Measurements from ENCODE around the gene HRH3. TPM values are rescaled to one million over a fixed set of nuclear protein-coding genes. Genes with fewer than 3 reads are reported as not detected.

HRH3 gene
- total RNA-seq, 1 experiment from 2014 or later, result not detected

DNA sequence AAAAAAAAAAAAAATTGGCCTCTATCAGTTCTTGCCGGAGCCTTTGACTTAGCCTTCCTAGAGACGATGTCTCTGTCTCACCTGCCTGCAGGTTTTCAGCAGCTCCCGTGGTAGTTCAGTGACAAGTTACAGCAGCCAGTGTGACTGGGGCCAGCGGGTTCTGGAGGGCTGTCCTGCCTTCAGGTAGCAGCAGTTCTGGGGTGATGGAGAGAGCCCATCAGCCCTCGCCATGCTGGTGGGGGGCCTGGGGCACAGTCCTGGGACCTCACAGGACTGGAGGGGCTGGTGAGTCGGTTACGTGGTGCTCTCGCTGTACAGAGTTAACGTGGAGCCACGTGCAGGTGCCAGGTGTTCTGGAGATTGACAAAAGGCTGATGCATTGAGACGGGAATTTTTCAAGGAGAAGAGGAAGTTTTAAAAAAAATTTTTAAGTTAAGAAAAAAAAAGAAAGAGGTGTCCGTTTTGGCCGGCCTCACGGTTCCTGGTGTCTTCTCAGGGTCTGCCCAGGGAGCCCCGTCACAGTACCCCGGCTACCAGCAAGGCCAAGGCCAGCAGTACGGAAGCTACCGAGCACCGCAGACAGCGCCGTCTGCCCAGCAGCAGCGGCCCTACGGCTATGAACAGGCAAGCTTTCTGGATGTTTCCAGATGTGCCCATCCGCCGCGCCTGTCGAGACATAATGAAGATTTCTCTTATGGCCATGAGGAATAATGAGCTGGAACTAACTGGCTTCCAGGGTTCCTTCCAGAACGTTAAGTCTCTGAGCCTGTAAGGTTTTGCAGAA is 45.9 kb downstream of the HRH3 start:
- H3K4me1 ChIP-seq (replicated peaks; ENCODE audit: insufficient read depth), result no peaks in the 10 kb centered on the region
- no peaks in the 10 kb centered on the region for H4K20me1 ChIP-seq (ENCODE audit: insufficient read depth)
- intact Hi-C loops (cut with micrococcal nuclease; ENCODE audit: unreplicated experiment), result no loop called here
- H3K4me2 ChIP-seq, result no peak overlapping the region
- H3K9me3 ChIP-seq (ENCODE audit: insufficient read depth, low read depth), result no peaks in the 10 kb centered on the region
- no peak overlapping the region for H3K4me3 ChIP-seq
- BruUV-seq (replicated peaks), result no TSS peak
- H3K36me3 ChIP-seq (ENCODE audit: low read depth), result no peaks in the 10 kb centered on the region
- TF ChIP-seq EZH2 (IDR thresholded peaks at IDR 0.05; ENCODE audit: low read depth), result no peak
- TF ChIP-seq, protein P1, sequence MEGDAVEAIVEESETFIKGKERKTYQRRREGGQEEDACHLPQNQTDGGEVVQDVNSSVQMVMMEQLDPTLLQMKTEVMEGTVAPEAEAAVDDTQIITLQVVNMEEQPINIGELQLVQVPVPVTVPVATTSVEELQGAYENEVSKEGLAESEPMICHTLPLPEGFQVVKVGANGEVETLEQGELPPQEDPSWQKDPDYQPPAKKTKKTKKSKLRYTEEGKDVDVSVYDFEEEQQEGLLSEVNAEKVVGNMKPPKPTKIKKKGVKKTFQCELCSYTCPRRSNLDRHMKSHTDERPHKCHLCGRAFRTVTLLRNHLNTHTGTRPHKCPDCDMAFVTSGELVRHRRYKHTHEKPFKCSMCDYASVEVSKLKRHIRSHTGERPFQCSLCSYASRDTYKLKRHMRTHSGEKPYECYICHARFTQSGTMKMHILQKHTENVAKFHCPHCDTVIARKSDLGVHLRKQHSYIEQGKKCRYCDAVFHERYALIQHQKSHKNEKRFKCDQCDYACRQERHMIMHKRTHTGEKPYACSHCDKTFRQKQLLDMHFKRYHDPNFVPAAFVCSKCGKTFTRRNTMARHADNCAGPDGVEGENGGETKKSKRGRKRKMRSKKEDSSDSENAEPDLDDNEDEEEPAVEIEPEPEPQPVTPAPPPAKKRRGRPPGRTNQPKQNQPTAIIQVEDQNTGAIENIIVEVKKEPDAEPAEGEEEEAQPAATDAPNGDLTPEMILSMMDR (conservative IDR thresholded peaks at IDR 0.05), result no peak
- no peak for DNase-seq
- H3F3A ChIP-seq (ENCODE audit: insufficient read depth, low read depth), result no peaks in the 10 kb centered on the region
- ChIA-PET CTCF (no interaction called here), POLR2A (ENCODE audit: unreplicated experiment) (no interaction called here)
- H2AFZ ChIP-seq, result no peak overlapping the region
- H3K79me2 ChIP-seq (ENCODE audit: low read depth), result no peaks in the 10 kb centered on the region
- H3K9me2 ChIP-seq (ENCODE audit: insufficient read depth), result no peaks in the 10 kb centered on the region
- no peaks in the 10 kb centered on the region for H3K27me3 ChIP-seq (ENCODE audit: insufficient read depth, low read depth)
- H3K27ac ChIP-seq, result no peak overlapping the region

DNA sequence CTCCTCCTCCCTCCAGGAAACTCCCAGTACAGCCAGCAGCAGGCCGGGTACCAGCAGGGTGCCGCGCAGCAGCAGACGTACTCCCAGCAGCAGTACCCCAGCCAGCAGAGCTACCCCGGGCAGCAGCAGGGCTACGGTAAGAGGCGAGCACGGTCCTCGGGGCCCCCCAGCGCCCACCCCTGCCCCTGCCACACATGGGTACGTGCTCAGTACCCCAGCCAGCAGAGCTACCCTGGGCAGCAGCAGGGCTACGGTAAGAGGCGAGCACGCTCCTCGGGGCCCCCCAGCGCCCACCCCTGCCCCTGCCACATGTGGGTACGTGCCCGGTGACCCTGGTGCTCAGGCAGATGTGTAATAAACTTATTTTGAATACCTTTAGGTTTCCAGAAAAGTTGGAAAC is 47.4 kb downstream of the HRH3 start:
- Histone ChIP-seq H3K27ac (no peak overlapping the region), H4K20me1 (ENCODE audit: insufficient read depth) (no peaks in the 10 kb centered on the region), H3K4me3 (no peak overlapping the region), H3K36me3 (ENCODE audit: low read depth) (no peaks in the 10 kb centered on the region), H3K9me3 (ENCODE audit: insufficient read depth, low read depth) (no peaks in the 10 kb centered on the region), H3K9me2 (ENCODE audit: insufficient read depth) (no peaks in the 10 kb centered on the region), H3K79me2 (ENCODE audit: low read depth) (no peaks in the 10 kb centered on the region), H2AFZ (no peak overlapping the region), H3K4me2 (no peak overlapping the region), H3K27me3 (ENCODE audit: insufficient read depth, low read depth) (no peaks in the 10 kb centered on the region), H3F3A (ENCODE audit: insufficient read depth, low read depth) (no peaks in the 10 kb centered on the region), H3K4me1 (replicated peaks; ENCODE audit: insufficient read depth) (no peaks in the 10 kb centered on the region)
- intact Hi-C loops (cut with micrococcal nuclease; ENCODE audit: unreplicated experiment), result no loop called here
- ChIA-PET CTCF (no interaction called here), POLR2A (ENCODE audit: unreplicated experiment) (no interaction called here)
- TF ChIP-seq, protein P1 (conservative IDR thresholded peaks at IDR 0.05), result no peak
- TF ChIP-seq EZH2 (IDR thresholded peaks at IDR 0.05; ENCODE audit: low read depth), result no peak
- DNase-seq, result no peak
- BruUV-seq (replicated peaks), result no TSS peak

DNA sequence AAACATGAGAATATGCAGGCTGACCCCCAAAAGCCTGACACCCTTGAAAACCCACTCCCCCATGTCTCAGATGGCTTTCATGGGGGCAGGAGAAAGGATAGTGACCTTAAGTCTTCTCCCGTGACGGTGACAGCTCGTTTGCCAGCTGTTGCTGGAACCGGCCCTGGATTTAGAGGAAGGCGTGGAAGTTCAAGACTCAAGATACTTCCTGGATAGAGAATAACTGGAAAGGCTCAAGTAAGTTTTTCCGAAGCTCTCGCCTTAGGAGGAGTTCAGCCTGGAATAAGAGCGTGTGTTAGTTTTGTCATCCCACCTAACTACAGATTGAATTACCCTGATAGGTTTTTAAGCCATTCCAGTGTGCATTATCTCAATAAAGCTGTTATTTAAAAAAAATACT is 48.8 kb downstream of the HRH3 start:
- no peaks in the 10 kb centered on the region for H3K9me3 ChIP-seq (ENCODE audit: insufficient read depth, low read depth)
- peaks cover 4% of the 10 kb centered on the region for H3F3A ChIP-seq (ENCODE audit: insufficient read depth, low read depth)
- no peak overlapping the region for H3K4me3 ChIP-seq
- H3K27ac ChIP-seq, result no peak overlapping the region
- POLR2A ChIA-PET (ENCODE audit: unreplicated experiment), result no interaction called here
- no peak for DNase-seq
- H3K4me1 ChIP-seq (replicated peaks; ENCODE audit: insufficient read depth), result no peaks in the 10 kb centered on the region
- no peak overlapping the region for H3K4me2 ChIP-seq
- TF ChIP-seq, protein P1 (conservative IDR thresholded peaks at IDR 0.05), result no peak
- TF ChIP-seq EZH2 (IDR thresholded peaks at IDR 0.05; ENCODE audit: low read depth), result no peak
- H3K27me3 ChIP-seq (ENCODE audit: insufficient read depth, low read depth), result no peaks in the 10 kb centered on the region
- H4K20me1 ChIP-seq (ENCODE audit: insufficient read depth), result no peaks in the 10 kb centered on the region
- H3K79me2 ChIP-seq (ENCODE audit: low read depth), result no peaks in the 10 kb centered on the region
- H2AFZ ChIP-seq, result no peak overlapping the region
- intact Hi-C loops (cut with micrococcal nuclease; ENCODE audit: unreplicated experiment), result no loop called here
- H3K36me3 ChIP-seq (ENCODE audit: low read depth), result no peaks in the 10 kb centered on the region
- BruUV-seq (replicated peaks), result no TSS peak
- CTCF ChIA-PET, result no interaction called here
- H3K9me2 ChIP-seq (ENCODE audit: insufficient read depth), result no peaks in the 10 kb centered on the region
